Measurements from ENCODE around the gene RAP1GAP2.
"Not testable (repeated sequence)": the region's sequence is repeated elsewhere in the genome, so short reads cannot be mapped to it uniquely, and the experiment has no call there.

Gene RAP1GAP2

DNA sequence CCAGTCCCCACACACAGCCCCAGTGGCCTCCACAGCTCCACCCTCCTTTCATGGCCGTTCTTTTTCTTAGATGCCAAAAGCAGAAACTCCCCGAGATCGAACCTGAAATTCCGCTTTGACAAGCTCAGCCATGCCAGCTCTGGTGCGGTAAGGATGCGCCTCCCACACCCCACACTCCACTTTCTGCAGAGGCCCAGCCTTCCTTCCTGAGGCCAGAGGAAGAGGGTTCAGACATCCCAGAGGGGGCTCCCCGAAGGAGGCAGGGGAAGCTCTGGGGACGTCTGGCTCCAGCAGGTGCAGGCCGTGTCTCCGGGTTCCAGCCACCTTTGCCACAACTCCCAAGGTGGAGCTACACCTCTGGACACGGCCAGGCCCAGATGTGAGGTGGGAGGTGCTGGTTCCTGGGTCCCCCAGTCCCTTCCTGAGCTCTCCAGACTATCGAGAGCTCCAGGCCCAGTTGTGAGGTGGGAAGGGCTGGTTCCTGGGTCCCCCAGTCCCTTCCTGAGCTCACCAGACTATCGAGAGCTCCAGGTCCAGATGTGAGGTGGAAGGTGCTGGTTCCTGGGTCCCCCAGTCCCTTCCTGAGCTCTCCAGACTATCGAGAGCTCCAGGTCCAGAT is 234.7 kb downstream of the RAP1GAP2 start:
- not testable (repeated sequence) for DNase-seq

DNA sequence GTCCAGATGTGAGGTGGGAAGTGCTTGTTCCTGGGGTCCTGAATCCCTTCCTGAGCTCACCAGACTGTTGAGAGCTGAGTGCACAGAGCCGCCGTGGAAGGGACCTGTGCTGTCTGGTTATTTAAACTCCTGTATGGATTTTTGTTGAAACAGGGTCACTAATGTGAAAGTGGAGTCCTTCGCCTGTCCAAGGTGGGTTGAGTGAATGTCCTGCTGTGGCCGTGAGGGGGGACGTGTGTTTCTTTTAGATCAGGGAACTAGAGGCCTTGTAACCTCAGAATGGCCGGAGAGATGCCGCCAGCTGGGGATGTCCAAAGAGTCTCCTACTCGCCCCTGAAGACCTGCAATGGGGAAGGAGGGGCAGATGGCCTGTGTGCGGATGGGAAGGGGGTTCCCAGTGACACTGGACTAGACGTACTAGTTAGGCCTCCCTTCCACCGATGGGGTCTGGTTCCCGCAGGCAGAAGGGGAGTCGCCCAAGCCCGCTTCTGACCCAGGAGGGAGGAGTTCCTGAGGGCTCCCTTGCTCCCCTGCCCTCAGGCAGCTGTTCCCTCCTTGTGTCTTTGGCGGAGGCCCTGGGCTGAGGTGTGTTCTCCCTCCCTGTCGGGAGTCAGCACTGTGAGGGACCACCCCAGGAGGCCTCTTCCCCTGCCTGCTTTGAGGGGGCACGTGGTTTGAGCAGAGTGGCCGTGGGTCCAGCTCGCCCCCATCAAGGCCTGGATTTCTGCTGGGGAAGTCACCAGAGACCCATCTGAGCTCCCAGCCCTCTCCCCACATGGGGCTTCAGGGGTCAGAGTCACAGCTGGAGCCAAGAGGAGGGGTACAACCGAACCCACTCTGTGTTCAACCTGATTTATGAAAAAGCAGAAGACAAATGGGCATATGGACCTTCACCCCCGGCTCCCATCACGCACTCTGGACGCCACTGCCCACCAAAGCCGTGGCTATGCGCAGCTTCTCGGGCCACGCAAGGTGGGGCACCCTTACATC is 236.3 kb downstream of the RAP1GAP2 start:
- DNase-seq, result no peak

DNA sequence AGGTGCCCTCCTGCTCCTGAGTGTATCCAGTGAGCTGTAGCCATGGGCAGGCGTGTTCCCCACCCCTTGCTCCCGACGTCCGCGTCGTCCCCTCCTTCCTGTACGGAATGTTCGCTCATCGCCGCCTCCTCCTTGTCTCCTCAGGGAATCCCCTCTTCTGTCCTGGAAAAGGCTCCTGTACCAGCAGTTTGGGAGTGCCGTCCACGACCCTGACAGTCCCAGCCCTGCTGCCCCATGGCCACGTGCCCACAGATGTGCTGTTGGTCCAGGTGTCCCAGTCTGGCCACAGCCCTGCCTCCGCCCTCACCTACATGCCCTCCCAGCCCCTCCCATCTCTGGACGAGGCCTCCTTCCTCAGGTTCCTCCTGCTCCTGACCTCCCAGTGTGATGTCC is 237.0 kb downstream of the RAP1GAP2 start:
- DNase-seq, result no peak

DNA sequence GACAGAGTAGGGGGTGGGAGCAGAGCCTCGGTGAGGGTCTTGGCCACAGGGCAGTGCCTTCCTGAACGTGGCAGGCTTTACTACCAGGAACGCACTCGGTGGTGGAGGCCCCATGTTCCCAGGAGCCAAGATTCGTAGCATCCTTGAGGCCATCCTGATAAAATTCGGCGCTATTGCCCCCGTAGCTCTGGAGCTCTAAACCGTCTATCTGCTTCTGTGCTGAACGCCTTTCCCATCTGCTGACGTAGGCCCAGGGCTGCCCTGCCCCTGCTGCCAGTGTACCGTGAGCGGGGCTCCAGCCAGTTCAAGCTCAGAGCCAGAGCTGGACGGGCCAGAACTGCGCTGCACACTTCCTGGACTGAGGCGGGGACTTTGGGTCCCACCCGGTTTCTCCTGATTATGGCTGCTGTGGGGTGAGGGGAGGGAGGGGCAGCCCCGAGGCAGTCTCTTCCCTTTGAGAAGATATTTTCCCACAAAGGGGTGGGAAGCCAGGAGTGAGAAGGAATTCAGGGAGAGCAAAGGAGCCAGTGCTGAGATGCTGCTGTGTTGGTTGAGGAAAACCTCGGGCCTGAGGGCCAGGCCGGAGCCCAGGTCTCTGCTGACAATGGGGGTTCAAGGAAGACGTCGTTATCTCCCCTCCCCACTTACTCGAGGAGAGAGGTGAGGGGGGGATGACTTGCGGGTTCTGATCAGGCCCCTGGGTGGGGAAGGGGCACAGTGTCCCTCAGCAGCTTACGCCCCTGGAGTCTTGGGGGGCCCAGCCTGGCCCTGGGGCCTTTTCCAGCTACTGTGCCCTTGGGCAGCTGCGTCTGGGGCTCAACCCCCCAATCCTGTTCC is 237.7 kb downstream of the RAP1GAP2 start:
- DNase-seq, result no peak

DNA sequence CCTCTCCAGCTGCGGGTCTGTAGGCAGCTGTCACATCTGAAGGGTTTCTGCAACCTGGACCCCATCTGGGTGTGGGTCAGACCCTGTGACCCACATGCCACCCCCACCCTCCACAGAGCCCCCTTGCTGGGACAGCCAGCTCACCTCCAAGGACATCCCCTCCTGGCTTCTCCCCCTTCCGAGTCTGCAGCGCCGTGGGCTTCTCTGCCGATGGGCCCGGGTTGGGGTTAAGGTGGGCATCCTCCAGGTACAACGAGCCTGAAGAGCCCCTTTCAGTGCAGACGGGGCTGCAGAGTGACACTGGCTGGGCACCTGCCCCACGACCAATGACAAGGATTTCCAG is 238.3 kb downstream of the RAP1GAP2 start:
- DNase-seq, result no peak

DNA sequence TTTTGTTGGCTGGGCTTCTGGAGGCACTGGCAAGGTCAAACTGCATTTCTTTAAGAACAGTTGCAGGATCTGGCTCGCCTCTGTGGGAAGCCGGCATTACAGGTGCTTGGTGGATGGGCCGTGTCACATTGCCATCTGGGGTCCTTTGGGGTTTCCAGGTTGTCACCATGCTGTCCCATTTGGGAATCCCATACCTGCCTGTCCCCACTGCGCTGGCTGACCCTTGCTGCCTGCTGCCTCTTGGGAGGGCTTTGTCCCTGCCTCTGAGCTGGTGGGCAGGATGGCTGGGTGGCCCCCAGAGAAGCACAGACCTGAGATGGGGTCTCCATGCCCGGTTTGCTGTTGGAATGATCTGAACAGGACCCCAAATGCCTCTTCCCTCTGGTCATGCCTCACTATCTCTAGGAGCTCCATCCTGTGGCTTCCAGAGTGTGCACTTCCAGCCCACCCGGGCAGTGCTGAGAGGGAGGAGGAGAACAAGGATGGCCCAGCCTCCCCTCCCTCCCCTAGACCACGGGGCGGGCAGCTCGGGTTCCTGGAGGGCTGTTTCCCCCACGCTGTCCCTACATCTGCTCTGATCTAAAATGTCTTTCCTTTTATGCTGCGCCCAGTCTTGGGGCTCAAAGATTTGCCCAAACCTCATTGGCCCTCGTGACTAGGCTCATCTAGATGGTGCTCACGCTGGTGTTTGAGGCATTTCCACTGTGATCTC is 239.2 kb downstream of the RAP1GAP2 start:
- no peak for DNase-seq

DNA sequence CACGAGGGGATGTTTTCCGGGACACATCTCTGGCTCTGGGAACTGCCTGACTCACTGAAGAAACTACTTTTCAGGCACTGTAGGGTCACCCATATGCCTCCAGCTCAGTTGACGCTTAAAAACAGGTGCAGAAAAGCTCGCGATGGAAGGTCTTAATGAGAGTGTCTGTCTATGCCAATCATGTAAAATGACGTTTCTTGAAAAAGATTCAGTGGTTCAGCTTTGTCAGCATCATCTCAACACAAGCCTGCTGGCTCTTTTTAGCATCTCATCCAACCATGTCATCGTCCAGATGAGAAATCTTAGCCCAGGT is 239.7 kb downstream of the RAP1GAP2 start:
- DNase-seq, result no peak

DNA sequence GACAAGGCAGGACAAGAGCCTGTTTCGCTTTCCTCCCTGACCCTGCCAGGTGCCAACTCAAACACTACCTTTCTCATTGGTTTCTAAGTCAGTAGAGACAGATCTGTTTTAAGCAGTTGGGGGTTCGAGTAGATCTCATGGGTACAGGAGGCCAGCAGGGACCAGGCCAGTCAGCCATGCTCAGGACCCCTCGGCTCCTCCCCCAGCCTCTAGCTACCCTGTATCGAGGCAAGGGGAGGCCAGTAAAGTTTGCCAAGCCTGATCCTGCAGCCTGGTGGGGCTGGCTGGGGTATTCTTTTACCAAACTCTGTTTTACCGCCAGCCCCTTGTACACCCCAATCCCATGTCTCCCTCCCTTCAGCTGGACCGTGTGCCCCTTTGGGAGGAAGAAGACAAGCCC is 240.6 kb downstream of the RAP1GAP2 start:
- DNase-seq, result no peak

DNA sequence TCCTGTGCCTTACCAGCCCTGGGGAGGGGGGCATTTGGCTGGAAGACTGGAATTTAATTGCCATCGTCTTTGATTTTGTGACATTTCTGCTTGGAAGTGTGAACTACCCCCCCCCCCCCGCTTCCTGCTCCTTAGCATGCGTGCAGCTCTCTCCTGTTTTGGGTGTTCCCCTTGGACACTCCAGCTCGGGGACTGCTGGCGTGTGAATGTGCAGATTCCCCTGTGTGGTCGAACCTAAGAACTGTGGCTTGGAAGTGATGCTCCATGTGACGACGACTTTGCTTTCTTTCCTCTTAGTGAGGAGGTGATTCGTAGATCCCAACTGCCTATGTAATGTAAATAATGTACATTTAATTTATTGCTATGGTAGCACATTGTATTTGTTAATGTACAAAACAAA is 241.0 kb downstream of the RAP1GAP2 start:
- no peak for DNase-seq

DNA sequence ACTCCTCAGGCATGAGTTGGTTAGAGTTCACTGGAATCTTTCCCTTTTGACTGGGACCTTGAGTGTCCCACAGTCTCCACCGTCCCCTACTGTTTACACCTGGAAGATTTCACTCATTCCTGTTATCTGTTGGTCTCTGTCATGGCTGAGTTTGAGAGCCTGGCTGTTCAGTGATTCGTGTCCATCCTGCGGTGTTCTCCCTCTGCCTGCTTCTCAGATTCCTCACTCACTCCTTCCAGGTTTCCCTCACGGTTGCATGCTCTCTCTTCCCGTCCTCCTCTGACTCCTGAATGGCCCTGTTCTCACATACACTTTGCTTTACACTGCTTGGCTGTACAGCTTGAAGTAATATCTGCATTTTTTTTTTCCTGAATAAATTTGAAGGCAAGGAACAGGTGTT is 242.7 kb downstream of the RAP1GAP2 start:
- no peak for DNase-seq

DNA sequence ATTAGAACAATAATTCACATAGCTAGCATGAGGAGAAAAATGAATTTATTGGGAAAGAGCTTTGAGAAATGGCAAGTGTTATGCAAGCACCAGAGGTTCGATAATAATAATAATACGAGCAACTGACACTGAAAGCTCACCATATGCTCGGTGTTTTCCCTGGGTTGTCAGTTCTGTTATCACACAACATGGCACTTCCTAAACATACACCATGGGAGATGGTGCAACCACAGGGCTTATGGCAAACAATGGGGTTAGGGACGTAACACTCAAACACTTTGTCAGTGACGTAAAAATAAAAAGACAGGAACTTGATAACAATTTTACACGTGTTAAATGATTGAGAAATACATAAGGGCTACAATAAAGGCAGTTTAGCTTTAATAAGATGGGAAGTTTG is 243.5 kb downstream of the RAP1GAP2 start:
- no peak for DNase-seq

DNA sequence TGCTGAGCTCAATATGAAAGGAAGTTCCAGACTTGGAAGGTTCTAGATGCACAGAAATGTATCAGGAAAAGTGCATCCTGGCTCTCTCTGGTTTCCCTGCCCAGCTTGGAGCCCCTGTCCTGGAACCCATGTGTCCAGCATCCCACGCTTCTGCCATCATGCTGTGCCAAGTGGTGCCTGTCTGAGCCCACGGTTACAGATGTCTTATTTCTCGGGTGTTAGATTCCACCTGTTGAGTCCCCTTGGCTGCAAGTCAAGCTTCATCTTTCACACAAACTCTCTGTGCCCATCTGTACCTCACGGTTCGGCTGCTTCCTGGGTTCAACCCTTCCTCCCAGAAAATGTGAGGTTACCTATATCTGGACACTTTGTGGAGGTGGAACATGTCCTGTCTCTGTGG is 244.6 kb downstream of the RAP1GAP2 start:
- no peak for DNase-seq

DNA sequence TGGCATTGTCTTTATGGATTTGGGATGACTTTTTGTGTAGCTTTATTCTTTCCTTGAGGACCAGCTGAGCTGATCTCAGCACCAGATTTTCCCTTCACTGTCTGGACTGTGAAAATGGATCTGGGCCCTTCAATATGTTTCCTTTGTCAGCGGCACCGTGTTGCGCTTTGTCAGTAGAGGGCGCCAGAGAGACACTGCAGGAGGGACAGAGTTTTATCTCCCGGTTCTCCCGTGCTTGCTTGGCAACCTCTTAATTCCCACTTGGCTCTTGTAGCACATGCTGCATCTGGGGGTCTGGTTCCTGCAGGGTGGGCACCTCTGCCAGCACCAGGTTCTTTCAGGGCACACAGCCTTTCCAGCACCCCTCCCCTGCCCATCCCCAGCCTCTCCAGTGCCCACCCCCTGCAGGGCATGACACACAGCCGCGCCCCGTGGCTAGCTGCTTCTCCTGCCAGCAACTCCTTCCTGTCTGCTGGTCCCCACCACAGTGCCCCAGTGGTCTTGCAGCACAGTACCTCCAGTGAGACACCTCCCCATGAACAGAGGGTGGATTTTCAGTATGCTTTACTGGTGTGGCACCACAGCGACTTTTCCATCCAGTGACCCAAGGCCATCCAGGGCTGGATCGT is 247.6 kb downstream of the RAP1GAP2 start:
- no peak for DNase-seq

DNA sequence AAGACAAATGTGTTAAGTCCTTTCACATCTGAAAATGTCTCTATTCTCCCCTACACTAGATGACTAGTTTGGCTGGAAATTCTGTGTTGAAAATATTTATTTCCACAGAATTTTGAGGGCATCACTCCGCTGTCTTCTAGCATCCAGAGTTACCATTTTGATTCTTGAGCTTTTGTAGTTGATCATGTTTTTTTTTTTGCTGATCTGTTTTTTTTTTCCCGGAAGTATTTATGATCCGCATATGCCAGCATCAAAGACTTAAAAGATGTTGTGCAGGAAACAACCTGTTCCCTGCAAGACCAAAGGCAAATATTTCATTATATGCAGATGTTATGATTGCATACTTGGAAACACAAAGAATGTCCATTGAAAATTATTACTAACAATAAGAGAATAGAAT is 250.5 kb downstream of the RAP1GAP2 start:
- DNase-seq, result no peak

DNA sequence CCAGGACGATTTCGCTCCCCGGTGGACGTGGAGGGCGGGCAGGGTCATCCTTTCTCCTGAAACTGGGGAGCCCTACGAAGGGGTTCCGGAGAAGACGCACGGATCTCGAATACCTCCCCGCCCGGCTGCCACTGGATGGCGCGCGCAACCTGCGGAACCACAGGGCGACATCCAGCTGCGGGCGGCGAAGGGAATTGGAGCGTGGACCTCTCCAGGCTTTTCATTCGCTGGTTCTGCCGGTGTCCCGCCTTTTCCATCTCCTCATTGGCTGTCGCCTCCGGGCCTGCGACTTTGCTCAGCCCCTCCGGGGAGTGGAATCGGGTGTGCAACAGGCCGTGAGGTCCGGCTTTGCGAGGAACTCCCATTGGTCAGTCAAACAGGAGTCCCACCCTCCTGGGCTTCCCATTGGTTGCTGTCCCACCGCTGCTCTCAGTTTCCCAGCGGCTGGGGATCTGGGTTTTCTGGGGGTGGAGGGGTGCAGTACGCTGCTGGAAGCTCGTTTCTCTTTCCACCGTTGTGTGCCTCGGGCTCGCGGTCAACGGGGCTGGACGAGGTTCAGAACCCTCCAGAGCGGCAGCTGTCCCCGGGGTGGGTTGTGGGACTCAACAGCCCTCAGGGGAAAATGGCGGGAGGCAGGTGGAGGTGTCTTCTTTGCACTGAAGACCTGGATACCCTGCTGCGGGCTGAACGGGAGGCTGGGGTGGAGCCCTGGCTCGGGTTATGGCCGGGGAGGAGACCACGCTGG is 252.7 kb downstream of the RAP1GAP2 start:
- DNase-seq, result peak; percentile 91 to 98 (median 93)

DNA sequence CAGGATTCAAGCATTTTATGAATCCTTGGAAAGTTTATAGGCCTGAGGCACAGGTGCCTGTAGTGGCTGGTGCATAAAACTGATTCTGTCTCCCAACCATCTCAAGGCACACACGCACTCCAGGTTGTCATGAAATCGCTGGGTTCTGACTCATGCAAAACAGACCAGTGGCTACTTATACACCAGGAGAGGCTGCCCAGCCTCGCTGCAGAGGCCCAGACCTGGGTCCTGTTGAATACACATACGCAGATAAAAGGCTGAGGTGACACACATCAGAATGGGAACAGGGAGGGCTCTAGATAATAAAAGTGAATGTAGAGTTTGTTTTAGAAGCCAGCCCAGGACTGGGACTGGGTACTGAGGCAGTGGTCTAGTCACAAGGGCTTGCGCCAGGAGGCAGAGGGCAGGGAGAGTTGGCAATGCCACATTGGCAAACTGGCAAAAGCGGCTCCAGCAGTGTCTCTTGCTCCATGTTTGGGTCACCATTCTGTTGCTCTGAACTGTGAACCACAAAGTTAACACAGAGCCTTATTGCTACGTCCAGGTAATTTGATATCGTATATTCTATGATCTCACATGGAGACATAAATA is 253.6 kb downstream of the RAP1GAP2 start:
- DNase-seq, result peak in 1 of 3 experiments; percentile 41

DNA sequence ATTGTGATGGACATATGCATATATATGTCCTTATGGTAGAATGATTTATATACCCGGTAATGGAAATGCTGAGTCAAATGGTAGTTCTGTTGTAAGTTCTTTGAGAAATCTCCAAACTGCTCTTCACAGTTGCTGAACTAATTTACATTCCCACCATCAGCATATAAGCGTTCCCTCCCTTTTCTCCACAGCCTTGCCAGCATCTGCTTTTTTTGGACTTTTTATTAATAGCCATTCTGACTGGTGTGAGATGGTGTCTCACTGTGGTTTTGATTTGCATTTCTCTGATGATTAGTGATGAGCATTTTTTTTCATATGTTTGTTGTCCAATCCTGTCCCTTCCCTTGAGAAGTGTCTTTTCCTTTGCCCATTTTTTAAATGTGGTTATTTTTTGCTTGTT is 258.6 kb downstream of the RAP1GAP2 start:
- not testable (repeated sequence) for DNase-seq

DNA sequence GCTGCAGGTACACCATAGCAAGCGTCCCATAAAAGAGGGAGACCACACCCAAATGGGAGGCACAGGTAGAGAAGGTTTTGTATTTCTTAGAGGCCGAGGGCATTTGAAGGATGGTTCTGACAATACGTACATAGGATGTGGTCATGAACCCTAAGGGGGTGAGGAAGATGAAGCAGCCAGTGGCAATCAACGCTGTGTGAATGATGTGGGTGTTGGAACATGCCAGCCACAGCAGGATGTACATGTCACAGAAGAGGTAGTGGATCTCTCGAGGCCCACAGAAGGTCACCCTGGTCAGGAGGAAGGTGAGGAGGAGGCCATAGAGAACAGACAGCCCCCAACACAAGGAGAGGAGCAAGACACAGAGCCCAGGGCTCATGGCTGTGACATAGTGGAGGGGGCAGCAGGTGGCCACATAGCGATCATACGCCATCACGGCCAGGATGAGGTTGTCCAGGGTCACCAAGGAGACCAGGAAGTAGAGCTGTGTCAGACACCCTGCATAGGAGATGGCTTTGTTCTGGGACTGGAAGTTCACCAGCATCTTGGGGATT is 266.7 kb downstream of the RAP1GAP2 start:
- DNase-seq, result not testable (repeated sequence)

DNA sequence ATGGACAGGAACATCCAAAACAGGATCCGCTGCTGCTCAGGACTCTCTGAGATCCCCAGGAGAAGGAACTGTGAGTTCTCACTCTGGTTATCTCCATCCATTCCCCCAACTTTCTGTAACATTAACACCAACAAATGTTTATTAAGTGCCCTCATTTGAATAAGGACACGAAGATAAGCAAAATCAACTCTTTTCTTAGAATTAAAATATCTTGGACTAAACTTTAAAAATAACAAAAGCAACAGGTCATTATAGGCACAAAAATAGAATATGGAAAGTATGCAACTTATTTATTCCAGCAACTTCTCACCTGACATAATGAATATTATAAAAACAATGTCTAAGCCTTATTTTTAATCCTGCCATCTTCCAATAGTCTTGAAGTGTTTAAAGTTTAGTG is 267.3 kb downstream of the RAP1GAP2 start, which contains the start of gene OR1D5:
TSS of gene OR1D5 (minus strand) at position 101 of the 400 bp plus-strand sequence. CDS start at position 101, 0 bp downstream.
- not testable (repeated sequence) for DNase-seq

DNA sequence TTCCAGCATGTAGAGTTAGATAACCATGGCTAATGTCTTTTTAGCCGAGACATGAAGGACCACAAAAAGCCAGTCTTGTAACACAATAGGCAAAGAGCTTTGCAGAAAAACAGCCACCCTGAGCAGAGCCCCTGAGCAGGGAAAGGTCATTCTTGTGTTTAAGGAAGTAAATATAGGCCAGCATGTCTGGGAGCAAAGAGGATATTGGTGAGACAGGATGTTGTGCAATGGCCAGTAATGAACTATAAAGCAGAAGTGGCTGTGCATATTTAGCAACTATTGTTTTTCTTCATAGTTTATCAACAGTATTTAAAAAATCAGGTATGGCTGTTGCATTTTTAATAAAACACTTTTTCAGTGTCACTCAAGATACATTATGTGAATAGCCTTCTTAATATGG is 269.0 kb downstream of the RAP1GAP2 start:
- not testable (repeated sequence) for DNase-seq

DNA sequence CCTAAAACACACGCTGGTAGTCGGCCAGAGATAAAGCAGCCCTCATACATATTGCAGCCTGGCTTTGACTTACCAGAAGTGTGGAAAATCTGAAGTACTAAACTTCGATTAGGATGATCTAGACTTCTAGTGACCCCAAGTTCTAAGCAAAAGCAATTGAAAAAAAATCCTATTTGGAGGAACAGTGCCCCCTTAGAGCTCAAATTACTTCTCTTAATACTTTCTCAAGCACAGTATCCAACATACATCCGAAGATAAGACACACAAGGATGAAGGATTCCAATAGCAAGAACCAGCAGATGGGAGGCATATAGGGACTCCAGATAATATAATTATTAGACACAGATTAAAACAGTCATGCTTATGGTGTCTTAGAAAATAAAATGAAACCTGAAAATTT is 277.6 kb downstream of the RAP1GAP2 start:
- not testable (repeated sequence) for DNase-seq

Measured in NCI-H1417 (cell line).